M059J (cell line): Measurements from ENCODE around the gene CARM1. TPM values are rescaled to one million over a fixed set of nuclear protein-coding genes. Genes with fewer than 3 reads are reported as not detected.
"Not testable (repeated sequence)": the region's sequence is repeated elsewhere in the genome, so short reads cannot be mapped to it uniquely, and the experiment has no call there.

ENCODE experiments used
- DNase-seq: peaks from one replicate; pipeline ENCODE4 v3.0.0-alpha.2; 2012; ENCODE audit warnings: low read depth
- total RNA-seq: library from RNA; depleted of rRNA; stranded (reverse); fragments of >200 nt; shearing (Covaris generic); gene quantifications from 2 replicates; pipeline ENCODE4 v1.2.3, GENCODE V29; 2014

CARM1 gene
- total RNA-seq, 1 experiment from 2014 or later, result 24.1 TPM

- no peak for DNase-seq
These were observed 24.7 kb upstream of the CARM1 start for GRCh38 chr19:10846500-10847202.

GRCh38 chr19:10848230-10848856 is 23.0 kb upstream of the CARM1 start, which contains the start of gene C19orf38:
C19orf38 (plus strand) TSS chr19:10848415; CDS start chr19:10848509, 94 bp downstream.
- no peak for DNase-seq

DNA sequence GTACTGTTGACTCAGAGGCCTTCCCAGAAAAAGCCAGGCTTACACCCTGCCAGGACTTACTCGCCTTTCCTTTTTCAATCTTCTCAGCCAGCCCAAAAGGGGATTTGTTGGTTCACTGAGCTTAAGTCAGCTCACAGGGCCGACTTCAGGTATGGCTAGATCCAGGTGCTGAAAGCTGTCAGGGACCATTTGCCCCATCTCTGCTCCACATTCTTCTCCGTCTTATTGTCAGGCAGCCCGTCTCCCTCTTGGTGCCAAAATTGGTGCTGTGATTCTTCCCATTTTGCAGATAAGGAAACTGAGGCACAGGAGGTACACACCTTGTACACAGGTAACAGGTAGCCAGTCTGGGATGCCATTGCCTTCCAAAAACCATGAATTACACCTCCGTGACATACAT is 20.7 kb upstream of the CARM1 start:
- no peak for DNase-seq

- DNase-seq, result peak; percentile 85
These were observed 19.1 kb upstream of the CARM1 start for GRCh38 chr19:10852098-10852800.

- DNase-seq, result no peak
These were observed 18.4 kb upstream of the CARM1 start for GRCh38 chr19:10852941-10853340.

- DNase-seq, result no peak
These were observed 16.8 kb upstream of the CARM1 start for GRCh38 chr19:10854350-10855089.

GRCh38 chr19:10855879-10856522 is 15.4 kb upstream of the CARM1 start:
- DNase-seq, result no peak

- DNase-seq, result not testable (repeated sequence)
These were observed 14.5 kb upstream of the CARM1 start for GRCh38 chr19:10856899-10857298.

GRCh38 chr19:10858204-10858828 is 13.0 kb upstream of the CARM1 start:
- DNase-seq, result no peak

GRCh38 chr19:10861103-10861651 is 10.2 kb upstream of the CARM1 start:
- DNase-seq, result peak; percentile 52

GRCh38 chr19:10862561-10863106 is 8.7 kb upstream of the CARM1 start:
- no peak for DNase-seq

GRCh38 chr19:10863107-10863717 is 8.1 kb upstream of the CARM1 start:
- DNase-seq, result peak; percentile 86

GRCh38 chr19:10864538-10864899 is 6.8 kb upstream of the CARM1 start:
- DNase-seq, result peak; percentile 73

- no peak for DNase-seq
These were observed 4.9 kb upstream of the CARM1 start for GRCh38 chr19:10866495-10866894.

- DNase-seq, result no peak
These were observed 2.3 kb upstream of the CARM1 start for GRCh38 chr19:10868872-10869547.

DNA sequence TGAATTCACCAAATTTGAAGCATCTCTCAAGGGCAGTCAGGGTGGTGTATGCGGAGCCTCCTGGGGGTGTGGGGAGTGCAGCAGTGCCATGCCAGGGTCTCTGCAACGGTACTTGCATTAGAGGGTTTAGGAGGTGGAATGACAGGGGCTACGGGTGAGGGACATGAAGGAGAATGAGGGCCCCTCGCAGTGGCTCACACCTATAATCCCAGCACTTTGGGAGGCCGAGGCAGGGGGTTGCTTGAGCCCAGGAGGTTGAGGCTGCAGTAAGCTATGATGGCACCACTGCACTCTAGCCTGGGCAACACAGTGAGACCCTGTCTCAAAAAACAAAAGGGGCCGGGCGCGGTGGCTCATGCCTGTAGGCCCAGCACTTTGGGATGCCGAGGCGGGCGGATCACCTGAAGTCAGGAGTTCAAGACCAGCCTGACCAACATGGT is 1.5 kb upstream of the CARM1 start:
- DNase-seq, result not testable (repeated sequence)

- no peak for DNase-seq
These were observed 825 bp upstream of the CARM1 start for GRCh38 chr19:10870501-10870954.

DNA sequence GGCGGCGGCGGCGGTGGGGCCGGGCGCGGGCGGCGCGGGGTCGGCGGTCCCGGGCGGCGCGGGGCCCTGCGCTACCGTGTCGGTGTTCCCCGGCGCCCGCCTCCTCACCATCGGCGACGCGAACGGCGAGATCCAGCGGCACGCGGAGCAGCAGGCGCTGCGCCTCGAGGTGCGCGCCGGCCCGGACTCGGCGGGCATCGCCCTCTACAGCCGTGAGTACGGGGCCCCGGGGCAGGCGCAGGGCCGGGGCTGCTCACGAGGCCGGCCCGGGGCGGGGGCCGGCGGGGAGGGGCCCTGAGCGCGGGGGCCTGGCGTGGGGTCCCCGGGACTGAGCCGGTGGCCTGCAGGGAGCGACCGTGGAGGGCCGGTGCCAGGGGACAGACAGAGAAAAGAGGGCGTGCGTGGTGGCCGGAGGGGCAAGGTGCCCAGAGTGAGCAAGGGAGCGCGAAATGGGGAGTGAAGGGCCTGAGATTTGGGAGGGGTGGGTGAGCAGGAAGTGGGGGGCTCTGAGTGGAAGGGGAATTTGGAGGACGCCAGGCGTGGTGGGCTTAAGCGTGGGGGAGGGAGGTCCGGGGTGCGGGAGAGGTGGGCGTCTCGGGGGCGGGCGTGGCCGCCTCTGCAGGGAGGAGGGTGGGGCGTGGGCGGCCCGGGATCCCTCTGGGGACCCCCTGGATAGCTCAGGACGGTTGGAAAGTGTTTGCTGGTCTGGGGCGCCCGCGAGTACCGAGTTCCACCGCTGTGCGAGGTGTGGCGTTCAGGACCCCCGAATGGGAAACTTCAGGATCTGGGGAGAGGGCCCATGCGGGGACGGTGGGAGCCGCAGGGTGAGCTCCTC is 575 bp downstream of the CARM1 start:
- no peak for DNase-seq
